PC-3 (cell line): ENCODE data around the gene RTP3. TPM values are rescaled to one million over a fixed set of nuclear protein-coding genes. Genes with fewer than 3 reads are reported as not detected.
A peak's percentile ranks its signal among the peaks of the same experiment; 100 is the strongest.

Source experiments
- ATAC-seq: fragments of 200-7000 bp; cut with Tn5 transposase; 2 replicates; pipeline ENCODE4 v1.9.1; 2020; ENCODE audit warnings: mild to moderate bottlenecking, moderate library complexity
- BruUV-seq: library from RNA; stranded (reverse); fragments of 400-500 nt; replicated peaks from 2 replicates; lab custom pipeline; 2021; lab: Mats Ljungman, UMichigan
- CTCF ChIA-PET: fragments of 300-600 bp; sonication (Branson Sonifier 250); formaldehyde crosslinking; loops from one replicate; lab custom pipeline; 2022; ENCODE audit warnings: antibody characterized with exemption; lab: Charles Lee
- POLR2A ChIA-PET: fragments of 300-600 bp; sonication (Branson Sonifier 250); formaldehyde crosslinking; loops from one replicate; lab custom pipeline; 2022; ENCODE audit warnings: antibody characterized with exemption; ENCODE audit not compliant: unreplicated experiment; lab: Charles Lee
- DNase-seq: peaks from one replicate; pipeline ENCODE4 v3.0.0-alpha.2; 2015
- H2AFZ ChIP-seq: fragments of 300-600 bp; sonication (generic); 2 replicates; pipeline ENCODE4 v1.6.0; 2016; ENCODE audit warnings: antibody characterized with exemption, low read length
- H3F3A ChIP-seq: fragments of 300-600 bp; sonication (generic); one replicate; pipeline ENCODE4 v1.6.0; 2017; ENCODE audit warnings: antibody characterized with exemption, low read length, control low read depth, mild to moderate bottlenecking; ENCODE audit not compliant: unreplicated experiment
- H3K27ac ChIP-seq: fragments of 300-600 bp; sonication (generic); 2 replicates; pipeline ENCODE4 v1.5.1; 2016; ENCODE audit warnings: mild to moderate bottlenecking, low read length
- H3K27me3 ChIP-seq: fragments of 300-600 bp; sonication (generic); 2 replicates; pipeline ENCODE4 v1.6.1; 2016; ENCODE audit warnings: low read length, mixed read lengths
- H3K36me3 ChIP-seq: fragments of 300-600 bp; sonication (generic); 2 replicates; pipeline ENCODE4 v1.6.1; 2016; ENCODE audit warnings: low read depth, mixed run types, low read length, mixed read lengths
- H3K4me1 ChIP-seq: fragments of 300-600 bp; sonication (generic); 2 replicates; pipeline ENCODE4 v1.5.1; 2016; ENCODE audit warnings: low read length; ENCODE audit not compliant: insufficient read depth
- H3K4me2 ChIP-seq: fragments of 300-600 bp; sonication (generic); 2 replicates; pipeline ENCODE4 v1.6.0; 2016; ENCODE audit warnings: low read length
- H3K4me3 ChIP-seq: fragments of 300-600 bp; sonication (generic); 2 replicates; pipeline ENCODE4 v1.5.1; 2016; ENCODE audit warnings: mild to moderate bottlenecking, low read length, mixed read lengths
- H3K79me2 ChIP-seq: fragments of 300-600 bp; sonication (generic); 2 replicates; pipeline ENCODE4 v1.6.1; 2017; ENCODE audit warnings: low read length, mixed read lengths
- H3K9ac ChIP-seq: fragments of 300-600 bp; sonication (generic); 2 replicates; pipeline ENCODE4 v1.6.0; 2016; ENCODE audit warnings: mild to moderate bottlenecking, low read length
- H3K9me2 ChIP-seq: fragments of 300-600 bp; sonication (generic); replicated peaks from 2 replicates; pipeline ENCODE4 v1.6.1; 2016; ENCODE audit warnings: mixed run types, low read length, mixed read lengths
- H3K9me3 ChIP-seq: fragments of 300-600 bp; sonication (generic); 2 replicates; pipeline ENCODE4 v1.6.1; 2016; ENCODE audit warnings: low read length, mixed read lengths
- H4K20me1 ChIP-seq: fragments of 300-600 bp; sonication (generic); 2 replicates; pipeline ENCODE4 v1.6.1; 2016; ENCODE audit warnings: low read length, mixed read lengths
- CTCF ChIP-seq: fragments of 300-600 bp; sonication (generic); conservative IDR thresholded peaks from 2 replicates; pipeline ENCODE4 v1.5.1; 2017; ENCODE audit warnings: antibody characterized with exemption, low read depth, mild to moderate bottlenecking, low read length
- EZH2 ChIP-seq: fragments of 300-600 bp; sonication (generic); IDR thresholded peaks from one replicate; pipeline ENCODE4 v1.6.1; 2017; ENCODE audit warnings: antibody characterized with exemption, mild to moderate bottlenecking, low read length; ENCODE audit not compliant: unreplicated experiment
- EZH2phosphoT487 ChIP-seq: fragments of 300-600 bp; sonication (generic); IDR thresholded peaks from 2 replicates; pipeline ENCODE4 v1.6.1; 2018; ENCODE audit warnings: mild to moderate bottlenecking, antibody characterized with exemption, low read length, borderline replicate concordance
- intact Hi-C: fragments of 100-400 bp; cut with micrococcal nuclease; formaldehyde crosslinking; loops from 2 replicates; pipeline ENCODE4 v1.9.0; 2023
- total RNA-seq: library from RNA; depleted of rRNA; stranded (reverse); fragments of >200 nt; gene quantifications from 2 replicates; pipeline ENCODE4 v1.2.3, GENCODE V29; 2014

RTP3 gene
- total RNA-seq, 1 experiment from 2014 or later, result not detected

- no peaks in the 10 kb centered on the region for H3K9me2 ChIP-seq
- TF ChIP-seq EZH2 (no peak), CTCF (no peak), EZH2phosphoT487 (no peak)
- H2AFZ ChIP-seq, result 0 out of 2 replicates have a peak overlapping the region, but pooled peaks have one; percentile 9
- no peaks in the 10 kb centered on the region for H4K20me1 ChIP-seq
- ChIA-PET POLR2A (no interaction called here), CTCF (interaction anchor here (0.7 kb wide), 1 partner anchor 166 kb away, joined by 3 read pairs; no protein-coding TSS in a partner anchor)
- H3K4me3 ChIP-seq, result no peak overlapping the region
- H3K36me3 ChIP-seq, result no peaks in the 10 kb centered on the region
- no peaks in the 10 kb centered on the region for H3K79me2 ChIP-seq
- ATAC-seq (no peak), DNase-seq (no peak)
- 0 out of 2 replicates have a peak, but pooled peaks cover 10% of the 10 kb centered on the region for H3K4me1 ChIP-seq
- no peaks in the 10 kb centered on the region for H3F3A ChIP-seq
- no TSS peak for BruUV-seq
- intact Hi-C loops, result no loop called here
- no peak overlapping the region for H3K27ac ChIP-seq
- H3K27me3 ChIP-seq, result no peaks in the 10 kb centered on the region
- H3K4me2 ChIP-seq, result no peak overlapping the region
- H3K9me3 ChIP-seq, result no peaks in the 10 kb centered on the region
- H3K9ac ChIP-seq, result no peak overlapping the region
Measured at GRCh38 chr3:46501702-46502101, 3.9 kb downstream of the RTP3 start.

- Histone ChIP-seq H2AFZ (no peak overlapping the region), H3K9me3 (no peaks in the 10 kb centered on the region), H3K4me2 (no peak overlapping the region), H3F3A (no peaks in the 10 kb centered on the region), H3K27me3 (no peaks in the 10 kb centered on the region), H3K4me1 (0 out of 2 replicates have a peak, but pooled peaks cover 10% of the 10 kb centered on the region), H3K79me2 (no peaks in the 10 kb centered on the region), H3K9ac (no peak overlapping the region), H4K20me1 (no peaks in the 10 kb centered on the region), H3K27ac (no peak overlapping the region), H3K9me2 (no peaks in the 10 kb centered on the region), H3K36me3 (no peaks in the 10 kb centered on the region), H3K4me3 (no peak overlapping the region)
- ATAC-seq (no peak), DNase-seq (no peak)
- ChIA-PET POLR2A (no interaction called here), CTCF (no interaction called here)
- intact Hi-C loops, result no loop called here
- no peak for TF ChIP-seq CTCF
- no peak for TF ChIP-seq EZH2
- no peak for TF ChIP-seq EZH2phosphoT487
- no TSS peak for BruUV-seq
Measured at GRCh38 chr3:46503200-46503874, 5.6 kb downstream of the RTP3 start.

- no peaks in the 10 kb centered on the region for H3F3A ChIP-seq
- H3K9ac ChIP-seq, result no peak overlapping the region
- no peaks in the 10 kb centered on the region for H3K79me2 ChIP-seq
- H2AFZ ChIP-seq, result no peak overlapping the region
- DNase-seq (no peak), ATAC-seq (no peak)
- no peaks in the 10 kb centered on the region for H4K20me1 ChIP-seq
- no peak overlapping the region for H3K27ac ChIP-seq
- H3K9me2 ChIP-seq, result no peaks in the 10 kb centered on the region
- no peaks in the 10 kb centered on the region for H3K9me3 ChIP-seq
- BruUV-seq, result no TSS peak
- H3K4me1 ChIP-seq, result 0 out of 2 replicates have a peak, but pooled peaks cover 10% of the 10 kb centered on the region
- H3K27me3 ChIP-seq, result no peaks in the 10 kb centered on the region
- intact Hi-C loops, result no loop called here
- no peak for TF ChIP-seq EZH2phosphoT487
- TF ChIP-seq CTCF, result no peak
- no peak for TF ChIP-seq EZH2
- H3K36me3 ChIP-seq, result no peaks in the 10 kb centered on the region
- no peak overlapping the region for H3K4me3 ChIP-seq
- POLR2A ChIA-PET, result no interaction called here
- CTCF ChIA-PET, result no interaction called here
- H3K4me2 ChIP-seq, result no peak overlapping the region
Measured at GRCh38 chr3:46504789-46505188, 7.0 kb downstream of the RTP3 start.
